HepG2 (cell line): ENCODE results near the gene UFSP2. TPM values are rescaled to one million over a fixed set of nuclear protein-coding genes. Genes with fewer than 3 reads are reported as not detected.

Source experiments
- GABPB1 ChIP-seq: IDR thresholded peaks from 2 replicates; pipeline ENCODE4 v1.6.1; 2016; ENCODE audit warnings: mild to moderate bottlenecking, missing genetic modification reagents, moderate library complexity, missing compliant biosample characterization
- ONECUT2 ChIP-seq: sonication (generic); formaldehyde crosslinking; IDR thresholded peaks from 2 replicates; pipeline ENCODE4 v1.4.0; 2020; ENCODE audit warnings: missing genetic modification reagents
- PHF5A ChIP-seq: IDR thresholded peaks from one replicate; pipeline ENCODE4 v1.6.1; 2018; ENCODE audit warnings: low read depth, missing genetic modification reagents; ENCODE audit not compliant: unreplicated experiment
- POLR2A ChIP-seq, 2 experiments: IDR thresholded peaks; 2 replicates each; pipeline ENCODE4 v1.6.1; 2011; ENCODE audit warnings: low read depth in 2 of 2, low read length in 2 of 2, mild to moderate bottlenecking in 1 of 2, moderate library complexity in 1 of 2; ENCODE audit not compliant: insufficient read depth in 1 of 2
- REPIN1 ChIP-seq: sonication (generic); formaldehyde crosslinking; IDR thresholded peaks from 2 replicates; pipeline ENCODE4 v1.8.0; 2022; ENCODE audit warnings: missing genetic modification reagents, low read depth, mild to moderate bottlenecking, borderline replicate concordance
- TAF15 ChIP-seq: fragments of 200-400 bp; formaldehyde crosslinking; IDR thresholded peaks from one replicate; pipeline ENCODE4 v1.6.1; 2018; ENCODE audit warnings: mild to moderate bottlenecking, low read depth, low read length; ENCODE audit not compliant: poor library complexity, severe bottlenecking
- ZEB1 ChIP-seq: IDR thresholded peaks from 2 replicates; pipeline ENCODE4 v1.6.1; 2012; ENCODE audit warnings: mild to moderate bottlenecking, low read depth, inconsistent platforms; ENCODE audit not compliant: insufficient replicate concordance
- ZNF160 ChIP-seq: sonication (generic); formaldehyde crosslinking; IDR thresholded peaks from 2 replicates; pipeline ENCODE4 v1.8.0; 2022; ENCODE audit warnings: mild to moderate bottlenecking, inconsistent platforms, missing genetic modification reagents
- ZNF20 ChIP-seq: sonication (generic); formaldehyde crosslinking; IDR thresholded peaks from 2 replicates; pipeline ENCODE4 v1.4.0; 2020; ENCODE audit warnings: mild to moderate bottlenecking, moderate library complexity, missing genetic modification reagents
- ZNF790 ChIP-seq: sonication (generic); formaldehyde crosslinking; IDR thresholded peaks from 2 replicates; pipeline ENCODE4 v1.8.0; 2022; ENCODE audit warnings: missing genetic modification reagents, mild to moderate bottlenecking, borderline replicate concordance
- ZNF878 ChIP-seq: sonication (generic); formaldehyde crosslinking; IDR thresholded peaks from 2 replicates; pipeline ENCODE4 v1.8.1; 2023; ENCODE audit warnings: mild to moderate bottlenecking, missing genetic modification reagents, moderate library complexity
- polyA plus RNA-seq, 8 experiments: library from polyadenylated mRNA; depleted of rRNA in 3 of 8; stranded (reverse) in 7 of 8; unstranded in 1 of 8; fragments of >200 nt; fragmentation: Illumina TruSeq in 4 of 8; extraction: Trizol in 4 of 8; gene quantifications; 2 replicates each; pipeline versions ENCODE4 v1.2.1 to v1.2.3, GENCODE V29; 2011 to 2016; ENCODE audit warnings: low read depth in 4 of 8, missing spikeins in 1 of 8, mixed read lengths in 1 of 8; ENCODE audit not compliant: insufficient read depth in 1 of 8
- total RNA-seq, 5 experiments: library from RNA; depleted of rRNA; stranded (reverse); fragments of >200 nt; fragmentation: Illumina TruSeq; extraction: Trizol; gene quantifications; 2 replicates each; pipeline ENCODE4 v1.2.3, GENCODE V29; 2016; ENCODE audit warnings: low read depth in 1 of 5
- TF ChIP-seq, protein P1 (sequence below), 2 experiments: sonication (generic) in 1 of 2; formaldehyde crosslinking in 1 of 2; IDR thresholded peaks; 2 replicates each; pipeline versions ENCODE4 v1.6.1 to v1.9.0; 2014 to 2022; ENCODE audit warnings: antibody characterized with exemption in 1 of 2, borderline replicate concordance in 1 of 2, inconsistent platforms in 1 of 2, low read depth in 1 of 2, missing genetic modification reagents in 1 of 2
- TF ChIP-seq, protein P2 (sequence below): sonication (generic); formaldehyde crosslinking; IDR thresholded peaks from 2 replicates; pipeline ENCODE4 v1.8.1; 2023; ENCODE audit warnings: missing genetic modification reagents, mild to moderate bottlenecking, borderline replicate concordance
- TF ChIP-seq, protein P3 (sequence below): sonication (generic); formaldehyde crosslinking; IDR thresholded peaks from 2 replicates; pipeline ENCODE4 v1.4.0; 2020; ENCODE audit warnings: missing genetic modification reagents, low read depth, mild to moderate bottlenecking, borderline replicate concordance
- TF ChIP-seq, protein P4 (sequence below): sonication (generic); formaldehyde crosslinking; IDR thresholded peaks from 2 replicates; pipeline ENCODE4 v1.4.0; 2020; ENCODE audit warnings: missing genetic modification reagents, borderline replicate concordance
- TF ChIP-seq, protein P5 (sequence below): sonication (generic); formaldehyde crosslinking; IDR thresholded peaks from 2 replicates; pipeline ENCODE4 v1.8.0; 2022; ENCODE audit warnings: mild to moderate bottlenecking, missing genetic modification reagents, moderate library complexity

The UFSP2 gene
- total and polyA plus RNA-seq, 2 of the 13 experiments (the other 11 are each of a cell fraction or from before 2014, with no cell fraction given), result 24.1 to 32.3 TPM

DNA sequence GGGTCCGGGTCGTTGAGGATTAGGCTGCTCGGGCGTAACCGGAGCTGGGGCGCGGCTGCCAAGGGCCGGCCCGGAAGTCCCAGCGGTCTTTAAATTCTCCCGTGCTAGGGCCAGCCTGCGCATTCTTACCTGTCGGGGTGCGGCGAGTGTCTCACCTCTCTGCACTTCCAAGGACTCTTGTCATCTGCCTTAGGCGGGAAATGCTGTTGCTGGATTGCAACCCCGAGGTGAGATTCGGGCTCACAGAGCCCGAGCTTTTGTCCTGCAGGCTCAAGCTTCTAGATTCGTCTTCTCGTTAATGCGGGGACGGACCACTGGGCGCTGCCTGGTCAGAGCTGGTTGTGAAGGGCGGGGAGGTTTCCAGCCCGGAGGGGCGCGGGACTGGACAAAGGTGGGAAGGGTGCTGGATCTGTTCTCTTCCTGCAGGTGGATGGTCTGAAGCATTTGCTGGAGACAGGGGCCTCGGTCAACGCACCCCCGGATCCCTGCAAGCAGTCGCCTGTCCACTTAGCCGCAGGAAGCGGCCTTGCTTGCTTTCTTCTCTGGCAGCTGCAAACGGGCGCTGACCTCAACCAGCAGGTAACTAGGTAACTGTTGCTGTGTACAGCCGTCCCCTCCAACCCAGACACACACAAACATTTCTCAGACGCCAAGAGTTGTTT lies 28.9 kb downstream of the UFSP2 start, which contains the start of gene ANKRD37 (continued):
- TF ChIP-seq, protein P1, sequence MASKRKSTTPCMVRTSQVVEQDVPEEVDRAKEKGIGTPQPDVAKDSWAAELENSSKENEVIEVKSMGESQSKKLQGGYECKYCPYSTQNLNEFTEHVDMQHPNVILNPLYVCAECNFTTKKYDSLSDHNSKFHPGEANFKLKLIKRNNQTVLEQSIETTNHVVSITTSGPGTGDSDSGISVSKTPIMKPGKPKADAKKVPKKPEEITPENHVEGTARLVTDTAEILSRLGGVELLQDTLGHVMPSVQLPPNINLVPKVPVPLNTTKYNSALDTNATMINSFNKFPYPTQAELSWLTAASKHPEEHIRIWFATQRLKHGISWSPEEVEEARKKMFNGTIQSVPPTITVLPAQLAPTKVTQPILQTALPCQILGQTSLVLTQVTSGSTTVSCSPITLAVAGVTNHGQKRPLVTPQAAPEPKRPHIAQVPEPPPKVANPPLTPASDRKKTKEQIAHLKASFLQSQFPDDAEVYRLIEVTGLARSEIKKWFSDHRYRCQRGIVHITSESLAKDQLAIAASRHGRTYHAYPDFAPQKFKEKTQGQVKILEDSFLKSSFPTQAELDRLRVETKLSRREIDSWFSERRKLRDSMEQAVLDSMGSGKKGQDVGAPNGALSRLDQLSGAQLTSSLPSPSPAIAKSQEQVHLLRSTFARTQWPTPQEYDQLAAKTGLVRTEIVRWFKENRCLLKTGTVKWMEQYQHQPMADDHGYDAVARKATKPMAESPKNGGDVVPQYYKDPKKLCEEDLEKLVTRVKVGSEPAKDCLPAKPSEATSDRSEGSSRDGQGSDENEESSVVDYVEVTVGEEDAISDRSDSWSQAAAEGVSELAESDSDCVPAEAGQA (IDR thresholded peaks at IDR 0.05; ENCODE audit: low read depth), result no peak; the same call in 1 of the 2 replicates
- TF ChIP-seq, protein P1 (CRISPR knock-in tag; IDR thresholded peaks at IDR 0.05; ENCODE audit: borderline replicate concordance), result no peak
- no peak for TF ChIP-seq ZNF878 (CRISPR knock-in tag)
- peak; percentile 94 for TF ChIP-seq ZEB1
- TF ChIP-seq, protein P2, sequence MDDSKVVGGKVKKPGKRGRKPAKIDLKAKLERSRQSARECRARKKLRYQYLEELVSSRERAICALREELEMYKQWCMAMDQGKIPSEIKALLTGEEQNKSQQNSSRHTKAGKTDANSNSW (CRISPR knock-in tag), result no peak
- peak; percentile 71; the same call in 1 of the 2 replicates for TF ChIP-seq ZNF790
- TF ChIP-seq POLR2A (IDR thresholded peaks at IDR 0.05; ENCODE audit: insufficient read depth in 1 of 2, low read depth in 2 of 2, low read length in 2 of 2), result peak; percentile 91 to 97
- TF ChIP-seq REPIN1 (CRISPR knock-in tag), result no peak
- peak; percentile 8 for TF ChIP-seq PHF5A (CRISPR knock-in tag)
- TF ChIP-seq, protein P3, sequence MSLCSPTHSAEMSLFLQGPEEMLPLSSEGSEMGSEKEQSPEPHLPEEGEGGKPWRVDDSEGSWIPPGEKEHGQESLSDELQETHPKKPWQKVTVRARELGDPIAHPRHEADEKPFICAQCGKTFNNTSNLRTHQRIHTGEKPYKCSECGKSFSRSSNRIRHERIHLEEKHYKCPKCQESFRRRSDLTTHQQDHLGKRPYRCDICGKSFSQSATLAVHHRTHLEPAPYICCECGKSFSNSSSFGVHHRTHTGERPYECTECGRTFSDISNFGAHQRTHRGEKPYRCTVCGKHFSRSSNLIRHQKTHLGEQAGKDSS (CRISPR knock-in tag), result peak; percentile 55; the same call in 1 of the 2 replicates
- TF ChIP-seq, protein P4, sequence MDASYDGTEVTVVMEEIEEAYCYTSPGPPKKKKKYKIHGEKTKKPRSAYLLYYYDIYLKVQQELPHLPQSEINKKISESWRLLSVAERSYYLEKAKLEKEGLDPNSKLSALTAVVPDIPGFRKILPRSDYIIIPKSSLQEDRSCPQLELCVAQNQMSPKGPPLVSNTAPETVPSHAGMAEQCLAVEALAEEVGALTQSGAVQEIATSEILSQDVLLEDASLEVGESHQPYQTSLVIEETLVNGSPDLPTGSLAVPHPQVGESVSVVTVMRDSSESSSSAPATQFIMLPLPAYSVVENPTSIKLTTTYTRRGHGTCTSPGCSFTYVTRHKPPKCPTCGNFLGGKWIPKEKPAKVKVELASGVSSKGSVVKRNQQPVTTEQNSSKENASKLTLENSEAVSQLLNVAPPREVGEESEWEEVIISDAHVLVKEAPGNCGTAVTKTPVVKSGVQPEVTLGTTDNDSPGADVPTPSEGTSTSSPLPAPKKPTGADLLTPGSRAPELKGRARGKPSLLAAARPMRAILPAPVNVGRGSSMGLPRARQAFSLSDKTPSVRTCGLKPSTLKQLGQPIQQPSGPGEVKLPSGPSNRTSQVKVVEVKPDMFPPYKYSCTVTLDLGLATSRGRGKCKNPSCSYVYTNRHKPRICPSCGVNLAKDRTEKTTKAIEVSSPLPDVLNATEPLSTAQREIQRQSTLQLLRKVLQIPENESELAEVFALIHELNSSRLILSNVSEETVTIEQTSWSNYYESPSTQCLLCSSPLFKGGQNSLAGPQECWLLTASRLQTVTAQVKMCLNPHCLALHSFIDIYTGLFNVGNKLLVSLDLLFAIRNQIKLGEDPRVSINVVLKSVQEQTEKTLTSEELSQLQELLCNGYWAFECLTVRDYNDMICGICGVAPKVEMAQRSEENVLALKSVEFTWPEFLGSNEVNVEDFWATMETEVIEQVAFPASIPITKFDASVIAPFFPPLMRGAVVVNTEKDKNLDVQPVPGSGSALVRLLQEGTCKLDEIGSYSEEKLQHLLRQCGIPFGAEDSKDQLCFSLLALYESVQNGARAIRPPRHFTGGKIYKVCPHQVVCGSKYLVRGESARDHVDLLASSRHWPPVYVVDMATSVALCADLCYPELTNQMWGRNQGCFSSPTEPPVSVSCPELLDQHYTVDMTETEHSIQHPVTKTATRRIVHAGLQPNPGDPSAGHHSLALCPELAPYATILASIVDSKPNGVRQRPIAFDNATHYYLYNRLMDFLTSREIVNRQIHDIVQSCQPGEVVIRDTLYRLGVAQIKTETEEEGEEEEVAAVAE (CRISPR knock-in tag), result 0 out of 2 replicates have a peak, but pooled peaks have one; percentile 1
- TF ChIP-seq GABPB1 (CRISPR knock-in tag), result peak; percentile 56
- TF ChIP-seq ONECUT2 (CRISPR knock-in tag), result 0 out of 2 replicates have a peak, but pooled peaks have one; percentile 39
- TF ChIP-seq ZNF160 (CRISPR knock-in tag), result peak; percentile 1
- TF ChIP-seq ZNF20 (CRISPR knock-in tag), result 0 out of 2 replicates have a peak, but pooled peaks have one; percentile 41
- TF ChIP-seq, protein P5, sequence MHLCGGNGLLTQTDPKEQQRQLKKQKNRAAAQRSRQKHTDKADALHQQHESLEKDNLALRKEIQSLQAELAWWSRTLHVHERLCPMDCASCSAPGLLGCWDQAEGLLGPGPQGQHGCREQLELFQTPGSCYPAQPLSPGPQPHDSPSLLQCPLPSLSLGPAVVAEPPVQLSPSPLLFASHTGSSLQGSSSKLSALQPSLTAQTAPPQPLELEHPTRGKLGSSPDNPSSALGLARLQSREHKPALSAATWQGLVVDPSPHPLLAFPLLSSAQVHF, result no peak
- TF ChIP-seq TAF15, result no peak
